Mesothelial cell of epicardium (in vitro differentiated cells): ENCODE measurements around the gene FBXO24. TPM values are rescaled to one million over a fixed set of nuclear protein-coding genes. Genes with fewer than 3 reads are reported as not detected.

ENCODE experiments used
- DNase-seq, 2 experiments: peaks; one replicate each; pipeline ENCODE4 v3.0.0; 2021; ENCODE audit warnings: low spot score in 2 of 2; ENCODE audit not compliant: unreplicated experiment in 2 of 2
- H3K27ac Mint-ChIP-seq: 2 replicates; pipeline ENCODE4 v1.8.0; 2021; ENCODE audit warnings: mixed read lengths
- H3K27me3 Mint-ChIP-seq: 2 replicates; pipeline ENCODE4 v1.8.0; 2021; ENCODE audit warnings: low read depth, mixed read lengths
- H3K36me3 Mint-ChIP-seq: 2 replicates; pipeline ENCODE4 v1.8.0; 2021; ENCODE audit warnings: mixed read lengths
- H3K4me1 Mint-ChIP-seq: 2 replicates; pipeline ENCODE4 v1.8.0; 2021; ENCODE audit warnings: mixed read lengths
- H3K4me3 Mint-ChIP-seq: 2 replicates; pipeline ENCODE4 v1.8.0; 2021; ENCODE audit warnings: mild to moderate bottlenecking, moderate library complexity, mixed read lengths
- H3K9me3 Mint-ChIP-seq: 2 replicates; pipeline ENCODE4 v1.8.0; 2021; ENCODE audit warnings: mixed read lengths
- total RNA-seq: library from RNA; stranded (reverse); gene quantifications from 3 replicates; pipeline ENCODE4 v1.2.1, GENCODE V29; 2021
- TF ChIP-seq, protein P1 (sequence below): fragments of 200-600 bp; sonication (generic); IDR thresholded peaks from one replicate; pipeline ENCODE4 v1.5.0; 2021; ENCODE audit warnings: antibody characterized with exemption; ENCODE audit not compliant: unreplicated experiment

FBXO24 gene
- total RNA-seq, 1 donor from 2014 or later: 0.54 TPM

DNA sequence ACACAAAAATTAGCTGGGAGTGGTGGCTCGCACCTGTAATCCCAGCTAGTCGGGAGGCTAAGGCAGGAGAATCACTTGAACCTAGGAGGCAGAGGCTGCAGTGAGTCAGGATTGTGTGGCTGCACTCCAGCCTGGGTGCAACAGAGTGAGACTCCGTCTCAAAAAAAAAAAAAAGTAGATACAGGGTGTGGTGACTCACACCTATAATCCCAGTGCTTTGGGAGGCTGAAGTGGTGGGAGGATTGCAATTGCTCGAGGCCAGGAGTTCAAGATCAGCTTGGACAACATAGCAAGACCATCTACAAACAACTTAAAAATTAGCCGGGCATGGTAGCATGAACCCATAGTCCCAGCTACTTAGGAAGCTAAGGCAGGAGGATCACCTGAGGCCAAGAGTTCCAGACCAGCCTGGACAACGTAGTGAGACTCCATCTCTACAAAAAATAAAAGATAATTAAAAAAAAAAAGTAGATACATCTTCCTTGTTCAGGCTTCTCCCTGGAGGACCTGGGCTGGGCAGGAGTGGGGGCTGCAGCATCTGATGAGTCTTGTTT lies 28.3 kb downstream of the FBXO24 start:
- Mint-ChIP-seq H3K36me3 (peaks cover 7% of the 10 kb centered on the region), H3K4me1 (peaks cover 5% of the 10 kb centered on the region), H3K27me3 (no peaks in the 10 kb centered on the region), H3K4me3 (no peak overlapping the region), H3K9me3 (no peaks in the 10 kb centered on the region), H3K27ac (no peak overlapping the region)
- TF ChIP-seq, protein P1, sequence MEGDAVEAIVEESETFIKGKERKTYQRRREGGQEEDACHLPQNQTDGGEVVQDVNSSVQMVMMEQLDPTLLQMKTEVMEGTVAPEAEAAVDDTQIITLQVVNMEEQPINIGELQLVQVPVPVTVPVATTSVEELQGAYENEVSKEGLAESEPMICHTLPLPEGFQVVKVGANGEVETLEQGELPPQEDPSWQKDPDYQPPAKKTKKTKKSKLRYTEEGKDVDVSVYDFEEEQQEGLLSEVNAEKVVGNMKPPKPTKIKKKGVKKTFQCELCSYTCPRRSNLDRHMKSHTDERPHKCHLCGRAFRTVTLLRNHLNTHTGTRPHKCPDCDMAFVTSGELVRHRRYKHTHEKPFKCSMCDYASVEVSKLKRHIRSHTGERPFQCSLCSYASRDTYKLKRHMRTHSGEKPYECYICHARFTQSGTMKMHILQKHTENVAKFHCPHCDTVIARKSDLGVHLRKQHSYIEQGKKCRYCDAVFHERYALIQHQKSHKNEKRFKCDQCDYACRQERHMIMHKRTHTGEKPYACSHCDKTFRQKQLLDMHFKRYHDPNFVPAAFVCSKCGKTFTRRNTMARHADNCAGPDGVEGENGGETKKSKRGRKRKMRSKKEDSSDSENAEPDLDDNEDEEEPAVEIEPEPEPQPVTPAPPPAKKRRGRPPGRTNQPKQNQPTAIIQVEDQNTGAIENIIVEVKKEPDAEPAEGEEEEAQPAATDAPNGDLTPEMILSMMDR: no peak
- no peak for DNase-seq

DNA sequence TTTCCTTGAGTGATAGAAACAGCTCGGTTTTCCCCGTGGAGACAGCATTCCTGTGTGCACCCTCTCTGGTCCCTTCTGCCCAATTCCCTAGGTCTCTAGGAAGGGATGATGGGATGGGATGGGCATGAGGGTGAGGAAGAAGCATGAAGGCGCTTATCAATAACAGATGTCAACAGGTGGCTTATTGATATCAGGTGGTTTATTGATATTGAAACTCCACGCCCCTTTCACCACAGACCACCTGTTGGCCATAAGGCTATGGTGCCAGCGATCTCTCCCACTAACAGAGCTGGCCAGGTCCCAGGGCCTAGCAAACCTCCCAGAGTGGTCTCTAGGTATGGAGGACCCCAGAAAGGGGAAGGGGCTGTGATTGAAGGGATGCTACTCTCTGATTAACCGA lies 34.1 kb downstream of the FBXO24 start:
- no peaks in the 10 kb centered on the region for H3K27me3 Mint-ChIP-seq
- no peak overlapping the region for H3K4me3 Mint-ChIP-seq
- TF ChIP-seq, protein P1: no peak

DNA sequence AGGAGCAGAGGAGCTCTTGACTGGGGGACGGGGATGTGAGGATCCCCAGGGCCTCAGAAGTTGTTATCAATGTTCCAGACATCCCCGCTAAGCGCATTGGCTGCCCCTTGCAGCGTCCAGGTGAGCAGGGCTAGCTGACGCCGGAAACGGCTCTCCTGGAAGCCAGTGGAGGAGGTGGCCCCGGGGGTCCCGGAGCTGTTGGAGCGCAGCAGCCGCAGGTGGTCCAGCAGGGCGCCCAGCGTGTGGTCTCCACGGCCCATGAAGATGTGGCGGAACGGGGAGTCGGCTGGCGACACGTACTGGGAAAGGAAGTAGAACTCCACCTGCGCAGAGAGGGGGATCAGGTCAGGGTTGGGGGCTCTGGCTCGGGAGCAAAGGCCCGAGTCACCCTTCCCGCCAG lies 34.7 kb downstream of the FBXO24 start:
- DNase-seq: no peak
- no peaks in the 10 kb centered on the region for H3K4me1 Mint-ChIP-seq
- peaks cover 2% of the 10 kb centered on the region for H3K27me3 Mint-ChIP-seq
- no peaks in the 10 kb centered on the region for H3K9me3 Mint-ChIP-seq
- peaks cover 13% of the 10 kb centered on the region for H3K36me3 Mint-ChIP-seq
- no peak overlapping the region for H3K4me3 Mint-ChIP-seq
- H3K27ac Mint-ChIP-seq: no peak overlapping the region
- TF ChIP-seq, protein P1: no peak

More for the DNA sequence above, 34.1 kb downstream of the FBXO24 start:
- no peak for DNase-seq
- H3K9me3 Mint-ChIP-seq: no peaks in the 10 kb centered on the region
- peaks cover 13% of the 10 kb centered on the region for H3K36me3 Mint-ChIP-seq
- no peaks in the 10 kb centered on the region for H3K4me1 Mint-ChIP-seq
- no peak overlapping the region for H3K27ac Mint-ChIP-seq

DNA sequence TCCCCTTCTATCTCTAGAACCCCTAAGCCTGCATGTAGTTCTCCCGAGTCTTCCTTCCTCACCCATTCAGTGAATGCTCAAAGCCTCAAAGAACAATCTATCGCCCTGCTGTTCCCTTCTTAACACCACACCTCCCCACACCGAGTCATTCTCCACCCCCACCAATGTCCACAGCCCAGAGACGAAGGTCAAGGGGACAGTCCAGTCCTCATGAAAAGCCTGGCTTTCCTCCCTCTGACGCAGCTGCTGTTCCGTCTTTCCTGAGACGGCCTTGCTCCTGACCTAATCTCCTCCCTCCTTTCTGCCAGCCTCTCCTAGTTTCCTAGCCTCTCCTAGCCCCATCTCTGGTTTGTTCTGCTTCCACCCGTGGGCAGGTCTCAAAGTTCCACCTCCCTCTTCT lies 35.4 kb downstream of the FBXO24 start:
- Mint-ChIP-seq H3K27ac (no peak overlapping the region), H3K4me3 (no peak overlapping the region), H3K27me3 (peaks cover 3% of the 10 kb centered on the region), H3K36me3 (peaks cover 10% of the 10 kb centered on the region), H3K4me1 (no peaks in the 10 kb centered on the region), H3K9me3 (no peaks in the 10 kb centered on the region)
- DNase-seq: no peak
- TF ChIP-seq, protein P1: no peak

DNA sequence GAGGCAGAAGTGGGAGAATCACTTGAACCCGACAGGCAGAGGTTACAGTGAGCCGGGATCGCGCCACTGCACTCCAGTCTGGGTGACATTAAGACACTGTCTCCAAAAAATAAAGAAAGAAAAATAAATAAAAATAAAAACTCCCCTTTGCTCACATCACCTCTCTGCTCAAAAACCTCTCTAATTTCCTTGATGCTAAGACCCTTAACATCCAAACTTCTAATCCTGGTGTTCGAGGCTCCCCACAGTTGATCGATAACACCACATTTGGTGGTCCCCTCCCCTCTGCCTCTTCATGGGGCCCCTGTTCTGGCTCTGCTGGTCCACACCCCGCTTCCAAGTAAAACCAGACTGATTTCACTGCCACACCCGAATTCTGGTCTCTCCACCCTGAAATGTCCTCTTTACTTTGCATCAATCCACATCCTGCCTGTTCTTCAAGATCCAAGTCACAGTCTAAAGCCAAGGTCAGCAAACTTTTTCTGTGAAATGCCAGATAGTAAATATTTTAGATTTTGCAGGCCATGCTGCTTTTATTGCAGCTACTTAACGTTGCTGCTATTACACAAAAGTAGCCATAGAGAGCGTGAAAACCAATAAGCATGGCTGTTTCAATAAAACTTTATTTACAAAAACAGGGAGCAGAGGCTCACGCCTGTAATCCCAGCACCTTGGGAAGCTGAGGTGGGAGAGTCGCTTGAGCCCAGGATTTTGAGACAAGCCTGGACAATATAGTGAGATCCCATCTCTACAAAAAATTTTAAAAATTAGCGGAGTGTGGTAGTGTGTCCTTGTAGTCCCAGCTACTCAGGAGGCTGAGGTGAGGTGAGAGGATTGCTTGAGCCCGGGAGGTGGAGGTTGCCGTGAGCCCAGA lies 38.1 kb downstream of the FBXO24 start:
- TF ChIP-seq, protein P1: no peak
- peaks cover 10% of the 10 kb centered on the region for H3K36me3 Mint-ChIP-seq
- no peak overlapping the region for H3K27ac Mint-ChIP-seq
- no peaks in the 10 kb centered on the region for H3K9me3 Mint-ChIP-seq
- no peak overlapping the region for H3K4me3 Mint-ChIP-seq
- no peaks in the 10 kb centered on the region for H3K4me1 Mint-ChIP-seq
- DNase-seq: no peak
- H3K27me3 Mint-ChIP-seq: peaks cover 3% of the 10 kb centered on the region
